GM12864 (cell line): ENCODE data around the gene NCAPG2.

ENCODE experiments used
- DNase-seq: peaks from one replicate; pipeline ENCODE4 v3.0.0-alpha.2; 2011; ENCODE audit warnings: low read depth
- H3K4me3 ChIP-seq: 2 replicates; pipeline ENCODE4 v1.5.1; 2011; ENCODE audit warnings: mild to moderate bottlenecking, low read depth, low read length, control low read depth
- CTCF ChIP-seq: IDR thresholded peaks from 2 replicates; pipeline ENCODE4 v1.5.1; 2011; ENCODE audit warnings: low read depth, mild to moderate bottlenecking, moderate library complexity, low read length, control low read depth, inconsistent platforms; ENCODE audit errors: missing control alignments

NCAPG2 gene

DNA sequence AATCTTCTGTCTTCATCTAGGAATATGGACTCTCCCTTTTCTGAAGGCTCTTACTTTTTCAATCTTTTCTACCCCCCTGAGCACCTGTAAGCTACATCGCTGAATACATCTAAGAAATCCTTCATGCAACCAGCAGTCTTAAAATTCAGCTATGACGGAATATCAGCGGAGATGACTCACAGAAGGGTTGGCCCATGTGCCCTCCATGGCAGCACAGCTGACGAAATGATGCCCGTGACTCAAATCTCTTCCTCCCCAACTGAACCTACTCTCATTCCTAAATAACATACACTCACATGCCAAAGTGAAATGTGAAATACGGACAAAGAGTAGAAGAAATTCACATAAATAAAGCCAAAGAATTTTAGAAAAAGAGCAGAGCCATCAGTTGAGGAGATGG lies 30.3 kb upstream of the NCAPG2 start:
- no peak for DNase-seq
- TF ChIP-seq CTCF: no peak

GRCh38 chr7:158733775-158734494 lies 29.3 kb upstream of the NCAPG2 start:
- TF ChIP-seq CTCF: no peak
- no peak overlapping the region for H3K4me3 ChIP-seq
- no peak for DNase-seq

More for the DNA sequence above, 30.3 kb upstream of the NCAPG2 start:
- no peak overlapping the region for H3K4me3 ChIP-seq

DNA sequence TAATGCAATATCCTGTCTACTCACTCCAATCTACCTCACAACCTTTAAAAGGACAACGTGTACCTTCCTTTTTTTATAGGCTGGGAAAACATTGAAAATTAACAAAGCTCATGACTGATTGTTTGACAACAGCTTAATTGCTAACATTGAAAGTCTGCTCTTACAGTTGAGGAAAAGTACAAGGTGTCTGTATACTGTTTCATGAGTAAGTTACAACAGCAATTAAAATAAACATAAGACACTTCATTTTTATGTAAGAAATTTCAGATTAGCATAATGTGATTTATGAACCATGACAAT lies 28.6 kb upstream of the NCAPG2 start:
- no peak for TF ChIP-seq CTCF
- DNase-seq: no peak
- no peak overlapping the region for H3K4me3 ChIP-seq

DNA sequence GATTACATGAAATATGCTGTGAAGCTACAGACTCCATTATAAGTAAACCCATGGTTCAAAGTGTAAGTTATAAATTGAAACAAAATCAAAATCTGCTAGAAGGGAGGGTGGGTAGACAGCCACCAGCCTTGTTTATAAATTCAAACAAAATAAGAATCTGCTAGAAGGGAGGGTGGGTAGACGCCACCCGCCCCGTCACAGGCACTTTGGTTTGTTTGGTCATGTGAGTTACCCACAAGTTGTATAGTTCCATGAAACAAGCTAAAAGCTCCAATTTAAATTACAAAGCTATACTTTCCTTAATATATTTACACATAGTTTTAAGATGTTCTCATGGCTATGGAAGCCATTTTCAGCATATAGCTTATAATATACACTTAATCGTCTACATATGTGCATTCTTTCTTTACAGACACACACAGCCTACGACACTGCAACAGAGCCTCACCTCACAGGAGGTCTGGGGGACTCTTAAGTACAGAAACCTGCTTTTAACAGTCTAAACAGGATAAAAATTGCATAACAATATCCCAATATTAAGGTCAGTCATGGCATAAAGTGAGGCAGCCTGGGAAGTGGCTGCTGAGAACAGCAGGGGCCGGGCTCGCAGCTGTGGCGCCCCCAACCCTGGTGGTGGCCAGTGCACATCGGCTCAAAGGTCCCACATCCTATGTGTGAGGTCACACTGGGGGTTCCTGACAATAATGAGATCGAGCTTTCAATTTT lies 28.1 kb upstream of the NCAPG2 start:
- TF ChIP-seq CTCF: no peak
- H3K4me3 ChIP-seq: no peak overlapping the region

DNA sequence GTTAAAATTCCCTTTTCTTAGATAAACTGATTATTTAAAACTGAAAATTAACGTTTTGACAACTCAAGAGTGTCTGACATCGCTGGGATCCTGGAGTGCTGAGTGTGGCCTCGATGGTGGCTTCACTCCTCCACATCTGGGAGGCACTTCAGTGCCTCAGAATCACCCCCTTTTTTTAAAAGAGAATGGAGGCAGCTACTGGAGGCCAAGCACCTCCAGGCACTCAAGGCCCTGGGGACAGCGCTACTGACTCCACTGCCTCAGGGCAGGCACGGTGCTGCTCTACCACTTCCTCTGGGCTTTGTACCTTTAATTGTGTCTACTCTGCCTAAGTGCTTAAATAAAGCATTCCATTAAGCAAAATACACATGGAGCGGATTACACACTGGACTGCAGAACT lies 27.2 kb upstream of the NCAPG2 start:
- H3K4me3 ChIP-seq: no peak overlapping the region
- no peak for TF ChIP-seq CTCF
- no peak for DNase-seq

More for the DNA sequence above, 28.1 kb upstream of the NCAPG2 start:
- DNase-seq: no peak

GRCh38 chr7:158730383-158731346 lies 26.1 kb upstream of the NCAPG2 start:
- TF ChIP-seq CTCF: no peak
- no peak overlapping the region for H3K4me3 ChIP-seq
- DNase-seq: no peak
